Measurements from ENCODE around the gene MUC4. TPM values are rescaled to one million over a fixed set of nuclear protein-coding genes. Genes with fewer than 3 reads are reported as not detected.

Gene MUC4, protein sequence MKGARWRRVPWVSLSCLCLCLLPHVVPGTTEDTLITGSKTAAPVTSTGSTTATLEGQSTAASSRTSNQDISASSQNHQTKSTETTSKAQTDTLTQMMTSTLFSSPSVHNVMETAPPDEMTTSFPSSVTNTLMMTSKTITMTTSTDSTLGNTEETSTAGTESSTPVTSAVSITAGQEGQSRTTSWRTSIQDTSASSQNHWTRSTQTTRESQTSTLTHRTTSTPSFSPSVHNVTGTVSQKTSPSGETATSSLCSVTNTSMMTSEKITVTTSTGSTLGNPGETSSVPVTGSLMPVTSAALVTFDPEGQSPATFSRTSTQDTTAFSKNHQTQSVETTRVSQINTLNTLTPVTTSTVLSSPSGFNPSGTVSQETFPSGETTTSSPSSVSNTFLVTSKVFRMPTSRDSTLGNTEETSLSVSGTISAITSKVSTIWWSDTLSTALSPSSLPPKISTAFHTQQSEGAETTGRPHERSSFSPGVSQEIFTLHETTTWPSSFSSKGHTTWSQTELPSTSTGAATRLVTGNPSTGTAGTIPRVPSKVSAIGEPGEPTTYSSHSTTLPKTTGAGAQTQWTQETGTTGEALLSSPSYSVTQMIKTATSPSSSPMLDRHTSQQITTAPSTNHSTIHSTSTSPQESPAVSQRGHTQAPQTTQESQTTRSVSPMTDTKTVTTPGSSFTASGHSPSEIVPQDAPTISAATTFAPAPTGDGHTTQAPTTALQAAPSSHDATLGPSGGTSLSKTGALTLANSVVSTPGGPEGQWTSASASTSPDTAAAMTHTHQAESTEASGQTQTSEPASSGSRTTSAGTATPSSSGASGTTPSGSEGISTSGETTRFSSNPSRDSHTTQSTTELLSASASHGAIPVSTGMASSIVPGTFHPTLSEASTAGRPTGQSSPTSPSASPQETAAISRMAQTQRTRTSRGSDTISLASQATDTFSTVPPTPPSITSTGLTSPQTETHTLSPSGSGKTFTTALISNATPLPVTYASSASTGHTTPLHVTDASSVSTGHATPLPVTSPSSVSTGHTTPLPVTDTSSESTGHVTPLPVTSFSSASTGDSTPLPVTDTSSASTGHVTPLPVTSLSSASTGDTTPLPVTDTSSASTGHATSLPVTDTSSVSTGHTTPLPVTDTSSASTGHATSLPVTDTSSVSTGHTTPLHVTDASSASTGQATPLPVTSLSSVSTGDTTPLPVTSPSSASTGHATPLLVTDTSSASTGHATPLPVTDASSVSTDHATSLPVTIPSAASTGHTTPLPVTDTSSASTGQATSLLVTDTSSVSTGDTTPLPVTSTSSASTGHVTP (N-terminal part only)
- polyA plus RNA-seq = 4.4 TPM
- long read RNA-seq, donor 1 = 0 reads
- long read RNA-seq, donor 2 = 0 reads
- long read RNA-seq, donor 3 = 0 reads
- long read RNA-seq, donor 4 = 0 reads
- long read RNA-seq, donor 5 = 0 reads
- long read RNA-seq, donor 6 = 0 reads
- long read RNA-seq, donor 7 = 0 reads
- long read RNA-seq, donor 8 = 0 reads
- long read RNA-seq, donor 9 = 0 reads
- long read RNA-seq, donor 10 = 0 reads
- long read RNA-seq, donor 11 = 0 reads

DNA sequence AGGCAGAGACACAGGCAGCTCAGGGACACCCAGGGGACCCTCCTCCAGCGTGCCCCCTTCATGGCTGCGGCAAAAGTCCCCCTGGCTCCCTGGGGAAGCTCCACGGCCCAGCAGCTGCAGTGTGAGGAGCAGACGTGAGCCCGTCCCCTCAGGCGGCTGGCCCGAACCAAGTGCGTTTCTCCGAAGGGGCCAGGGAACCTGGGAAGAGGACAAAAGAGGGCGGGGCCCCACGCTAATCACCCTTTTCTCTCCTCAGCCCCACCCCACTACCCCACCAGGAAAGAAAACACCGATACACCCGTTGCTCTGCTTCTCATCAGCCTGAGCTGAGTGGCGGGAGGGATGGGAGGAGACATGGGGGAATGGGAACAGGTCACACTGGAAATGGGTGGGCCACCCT lies at the start of gene MUC4:
Gene MUC4 (minus strand): TSS at position 174 of the 400 bp plus-strand sequence. CDS start 112 bp downstream, at position 62.
- no CpG with 5 or more reads among the region's 14 CpGs for WGBS (ENCODE audit: insufficient coverage, low lambda C conversion rate)
- Histone ChIP-seq H3K27ac (ENCODE audit: low read length) (no peak within 1 kb of the TSS), H3K36me3 (ENCODE audit: control insufficient read depth, insufficient read depth, low read length) (no peaks in the 10 kb centered on the region), H3K4me1 (ENCODE audit: control insufficient read depth, insufficient read depth, low read length) (no peaks in the 10 kb centered on the region), H3K4me3 (ENCODE audit: low read length) (no peak within 1 kb of the TSS), H3K27me3 (ENCODE audit: control insufficient read depth, insufficient read depth, low read length) (peaks cover 23% of the 10 kb centered on the region), H3K9me3 (ENCODE audit: control insufficient read depth, low read depth, low read length) (peaks cover 2% of the 10 kb centered on the region)
- peak in 1 of 2 donors; percentile 28 for DNase-seq

DNA sequence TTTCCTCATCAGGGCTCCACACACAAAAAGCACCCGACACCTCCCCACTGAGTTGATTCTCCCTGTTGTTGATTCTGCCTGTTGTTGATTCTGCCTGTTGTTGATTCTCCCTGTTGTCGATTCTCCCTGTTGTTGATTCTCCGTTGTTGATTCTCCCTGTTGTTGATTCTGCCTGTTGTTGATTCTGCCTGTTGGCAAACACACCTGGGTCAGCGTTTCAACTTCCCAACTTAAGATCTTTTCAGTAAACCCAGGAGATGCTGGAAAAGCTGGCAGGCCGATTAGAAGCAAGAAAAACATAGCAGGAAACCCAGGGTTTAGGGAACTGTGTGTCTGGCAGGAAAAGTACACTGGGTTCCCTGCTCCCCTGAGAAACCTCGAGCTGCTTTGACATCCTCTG lies 48.7 kb upstream of the MUC4 start:
- DNase-seq = no peak
- no CpG with 5 or more reads among the region's 6 CpGs for WGBS (ENCODE audit: insufficient coverage, low lambda C conversion rate)
- Histone ChIP-seq H3K9me3 (ENCODE audit: control insufficient read depth, low read depth, low read length) (no peaks in the 10 kb centered on the region), H3K36me3 (ENCODE audit: control insufficient read depth, insufficient read depth, low read length) (peaks cover 9% of the 10 kb centered on the region), H3K27me3 (ENCODE audit: control insufficient read depth, insufficient read depth, low read length) (peaks cover 8% of the 10 kb centered on the region), H3K4me3 (ENCODE audit: low read length) (no peak overlapping the region), H3K27ac (ENCODE audit: low read length) (no peak overlapping the region), H3K4me1 (ENCODE audit: control insufficient read depth, insufficient read depth, low read length) (peaks cover 10% of the 10 kb centered on the region)

DNA sequence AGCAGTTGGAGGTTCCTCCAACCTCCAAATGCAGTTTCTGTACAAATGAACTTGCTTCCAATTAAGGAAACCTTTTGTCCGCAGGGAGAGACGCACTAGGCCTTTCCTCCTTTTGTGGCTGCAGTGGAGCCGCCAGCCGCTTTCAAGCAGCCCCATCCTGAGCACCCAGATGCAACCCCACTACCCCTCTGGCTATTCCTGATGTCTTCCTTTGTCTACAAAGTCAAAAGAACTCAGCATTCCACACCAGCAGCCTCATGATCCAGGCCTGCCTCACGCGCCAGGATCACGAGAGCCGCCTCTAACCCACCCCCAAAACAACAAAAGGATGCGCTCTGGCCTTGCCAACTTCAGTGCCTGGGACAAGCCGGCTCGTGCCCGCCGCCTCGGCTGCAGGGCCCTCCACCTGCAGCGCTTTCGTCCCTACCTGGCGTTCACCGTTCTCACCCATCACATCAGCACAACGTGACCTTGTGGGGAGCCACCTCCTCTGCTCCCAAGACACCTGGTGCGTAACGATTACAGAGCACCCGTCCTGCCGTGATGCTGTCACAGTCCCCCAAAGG lies 48.2 kb upstream of the MUC4 start:
- Histone ChIP-seq H3K36me3 (ENCODE audit: control insufficient read depth, insufficient read depth, low read length) (peaks cover 9% of the 10 kb centered on the region), H3K27me3 (ENCODE audit: control insufficient read depth, insufficient read depth, low read length) (peaks cover 8% of the 10 kb centered on the region), H3K4me1 (ENCODE audit: control insufficient read depth, insufficient read depth, low read length) (peaks cover 10% of the 10 kb centered on the region), H3K27ac (ENCODE audit: low read length) (no peak overlapping the region), H3K9me3 (ENCODE audit: control insufficient read depth, low read depth, low read length) (no peaks in the 10 kb centered on the region), H3K4me3 (ENCODE audit: low read length) (no peak overlapping the region)
- no peak for DNase-seq
- no CpG with 5 or more reads among the region's 23 CpGs for WGBS (ENCODE audit: insufficient coverage, low lambda C conversion rate)

DNA sequence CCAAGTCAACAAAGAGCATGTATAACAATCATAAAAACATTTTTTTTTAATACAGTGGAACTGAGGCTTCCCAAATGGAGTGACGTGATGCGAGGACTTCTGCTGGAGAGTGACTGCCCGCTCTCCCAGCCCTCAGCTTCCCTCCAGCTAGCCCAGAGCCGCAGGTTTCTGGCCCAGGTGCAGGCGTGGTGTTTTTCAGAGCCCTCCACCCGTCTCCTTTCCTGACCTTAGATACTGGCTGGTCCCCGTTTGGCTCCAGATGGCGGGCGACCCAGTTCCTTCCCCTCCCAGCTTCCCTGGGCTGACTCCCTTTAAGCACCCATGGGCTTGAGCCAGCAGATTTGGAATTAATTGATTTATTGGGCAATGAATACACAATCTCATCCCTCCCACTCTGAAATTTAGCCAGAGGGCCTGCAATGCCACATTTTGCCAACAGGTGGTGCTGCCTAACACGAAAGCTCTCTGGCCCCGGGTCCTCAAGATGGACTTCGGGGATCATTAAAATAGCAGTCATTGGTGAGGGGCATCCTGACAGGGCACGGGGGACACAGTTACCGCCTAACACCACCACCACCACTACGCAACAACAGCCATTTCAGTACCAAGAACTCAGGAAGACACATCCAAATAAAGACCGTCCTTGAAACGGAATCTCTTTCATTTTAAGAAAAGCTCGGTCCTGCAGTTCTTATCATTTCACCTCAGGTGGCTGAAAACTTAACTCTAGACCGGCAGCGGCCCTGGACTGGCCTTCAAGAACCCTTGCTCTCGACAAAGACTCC lies 47.5 kb upstream of the MUC4 start:
- Histone ChIP-seq H3K4me1 (ENCODE audit: control insufficient read depth, insufficient read depth, low read length) (peaks cover 10% of the 10 kb centered on the region), H3K9me3 (ENCODE audit: control insufficient read depth, low read depth, low read length) (no peaks in the 10 kb centered on the region), H3K36me3 (ENCODE audit: control insufficient read depth, insufficient read depth, low read length) (peaks cover 9% of the 10 kb centered on the region), H3K4me3 (ENCODE audit: low read length) (no peak overlapping the region), H3K27ac (ENCODE audit: low read length) (no peak overlapping the region), H3K27me3 (ENCODE audit: control insufficient read depth, insufficient read depth, low read length) (peaks cover 8% of the 10 kb centered on the region)
- peak; percentile 42 to 50 for DNase-seq
- WGBS (ENCODE audit: insufficient coverage, low lambda C conversion rate) = no CpG with 5 or more reads among the region's 21 CpGs

DNA sequence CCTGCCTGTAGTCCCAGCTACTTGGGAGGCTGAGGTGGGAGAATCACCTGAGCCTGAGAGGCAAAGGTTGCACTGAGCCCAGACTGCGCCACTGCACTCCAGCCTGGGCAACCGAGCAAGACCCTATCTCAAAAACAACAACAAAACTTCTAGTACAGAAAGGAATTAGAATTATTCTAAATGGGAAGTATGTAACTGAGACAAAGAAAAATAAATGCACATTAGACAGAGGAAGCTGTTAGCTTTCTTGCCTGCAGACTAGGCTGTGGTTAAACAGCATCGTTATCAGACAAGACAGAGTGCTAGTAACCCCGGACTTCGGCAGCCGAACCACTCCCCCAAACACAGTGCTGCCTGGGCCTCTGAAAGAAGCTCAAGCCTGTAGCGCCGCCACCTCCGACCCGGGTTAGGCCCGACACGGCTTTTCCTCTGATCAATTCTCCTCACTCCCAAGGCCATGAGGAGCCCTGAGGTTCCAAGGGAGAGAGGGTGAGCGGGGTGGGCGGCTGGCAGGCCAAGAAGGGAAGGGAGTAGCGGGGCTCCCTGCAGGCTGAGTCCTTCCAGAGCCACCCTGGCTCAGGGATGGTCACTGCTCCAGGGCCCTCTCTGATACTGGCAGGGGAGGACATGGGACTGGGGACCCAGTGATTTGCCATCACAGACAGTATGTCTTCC lies 44.8 kb upstream of the MUC4 start:
- no CpG with 5 or more reads among the region's 15 CpGs for WGBS (ENCODE audit: insufficient coverage, low lambda C conversion rate)
- peaks cover 7% of the 10 kb centered on the region for H3K4me1 ChIP-seq (ENCODE audit: control insufficient read depth, insufficient read depth, low read length)
- peaks cover 8% of the 10 kb centered on the region for H3K27me3 ChIP-seq (ENCODE audit: control insufficient read depth, insufficient read depth, low read length)
- H3K9me3 ChIP-seq (ENCODE audit: control insufficient read depth, low read depth, low read length) = no peaks in the 10 kb centered on the region
- no peak overlapping the region for H3K27ac ChIP-seq (ENCODE audit: low read length)
- no peaks in the 10 kb centered on the region for H3K36me3 ChIP-seq (ENCODE audit: control insufficient read depth, insufficient read depth, low read length)
- DNase-seq = peak in 1 of 2 donors; percentile 34
- no peak overlapping the region for H3K4me3 ChIP-seq (ENCODE audit: low read length)

DNA sequence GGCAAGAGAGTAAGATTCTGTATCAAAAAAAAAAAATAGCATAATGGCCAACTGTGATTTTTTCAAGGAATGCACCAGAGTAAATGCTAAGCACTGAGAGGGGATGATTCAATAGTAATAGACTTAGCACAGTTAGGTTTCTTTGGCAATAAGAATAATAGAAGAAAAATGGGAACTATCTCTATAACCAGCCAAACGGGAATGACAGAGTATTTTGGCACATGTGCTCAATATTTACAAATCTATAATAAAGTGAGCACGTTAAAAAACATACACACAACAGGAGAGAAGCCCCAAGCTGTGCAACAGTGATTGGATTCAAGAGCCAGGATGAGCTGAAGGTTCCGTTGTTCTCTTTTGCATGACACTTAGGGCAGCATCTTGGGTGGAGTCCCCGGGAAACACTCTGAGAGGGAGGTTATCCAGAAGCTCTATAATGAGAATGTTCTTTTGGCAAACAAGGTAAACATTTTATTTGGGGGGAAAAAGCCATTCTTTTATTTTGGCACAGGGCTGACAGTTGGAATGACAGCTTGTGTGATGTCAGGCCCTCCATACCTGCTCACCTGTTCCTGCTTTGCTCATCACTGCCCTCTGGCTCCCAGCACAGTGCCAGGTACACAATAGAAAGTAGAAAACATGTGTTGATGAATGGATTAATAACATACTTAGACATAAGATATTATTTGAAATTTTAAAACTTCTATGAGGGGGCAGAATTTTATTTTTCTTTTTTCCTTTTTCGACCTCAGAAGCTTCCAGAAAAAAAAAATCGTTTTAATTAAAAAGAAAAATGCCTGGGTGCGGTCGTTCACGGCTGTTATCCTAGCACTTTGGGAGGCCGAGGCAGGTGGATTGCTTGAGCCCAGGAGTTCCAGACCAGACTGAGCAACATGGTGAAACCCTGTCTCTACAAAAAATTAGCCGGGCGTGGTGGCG lies 44.0 kb upstream of the MUC4 start:
- WGBS (ENCODE audit: insufficient coverage, low lambda C conversion rate) = 88% methylated on average over 3 of the region's 13 CpGs

DNA sequence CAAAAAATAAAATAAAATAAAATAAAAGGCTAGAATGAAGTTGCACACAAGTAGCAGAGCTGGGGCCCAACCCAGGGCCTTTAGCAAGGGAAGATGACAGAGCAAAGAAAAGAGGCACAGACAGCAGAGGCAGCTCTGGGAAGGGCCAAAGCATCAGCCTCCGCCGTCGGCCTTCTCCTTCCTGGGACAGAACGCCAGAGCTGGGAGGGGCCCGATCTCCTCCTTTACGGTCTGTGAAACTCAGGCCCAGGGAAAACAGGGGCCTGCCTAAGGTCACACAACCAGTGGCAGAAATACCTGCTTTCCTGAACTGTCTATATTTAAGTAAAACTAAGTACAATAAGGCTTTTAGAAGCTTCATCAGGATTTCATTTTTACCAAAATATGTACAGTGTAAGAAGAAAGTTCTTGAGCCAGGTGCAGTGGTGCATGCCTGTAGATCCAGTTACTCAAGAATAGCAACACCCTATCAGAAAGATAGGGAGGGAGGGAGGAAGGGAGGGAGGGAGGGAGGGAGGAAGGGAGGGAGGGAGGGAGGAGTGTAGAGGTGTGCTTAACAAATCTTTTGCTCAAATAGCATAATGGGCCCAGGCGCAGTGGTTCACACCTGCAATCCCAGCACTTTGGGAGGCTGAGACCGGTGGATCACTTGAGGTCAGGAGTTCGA lies 43.0 kb upstream of the MUC4 start:
- DNase-seq = no peak
- H3K27me3 ChIP-seq (ENCODE audit: control insufficient read depth, insufficient read depth, low read length) = peaks cover 3% of the 10 kb centered on the region
- H3K36me3 ChIP-seq (ENCODE audit: control insufficient read depth, insufficient read depth, low read length) = no peaks in the 10 kb centered on the region
- no peak overlapping the region for H3K4me3 ChIP-seq (ENCODE audit: low read length)
- WGBS (ENCODE audit: insufficient coverage, low lambda C conversion rate) = no CpG with 5 or more reads among the region's 9 CpGs
- no peak overlapping the region for H3K27ac ChIP-seq (ENCODE audit: low read length)
- H3K4me1 ChIP-seq (ENCODE audit: control insufficient read depth, insufficient read depth, low read length) = peaks cover 7% of the 10 kb centered on the region
- H3K9me3 ChIP-seq (ENCODE audit: control insufficient read depth, low read depth, low read length) = no peaks in the 10 kb centered on the region

More for the DNA sequence above, 44.0 kb upstream of the MUC4 start:
- peaks cover 7% of the 10 kb centered on the region for H3K4me1 ChIP-seq (ENCODE audit: control insufficient read depth, insufficient read depth, low read length)
- peaks cover 8% of the 10 kb centered on the region for H3K27me3 ChIP-seq (ENCODE audit: control insufficient read depth, insufficient read depth, low read length)
- no peak overlapping the region for H3K27ac ChIP-seq (ENCODE audit: low read length)
- no peak overlapping the region for H3K4me3 ChIP-seq (ENCODE audit: low read length)
- no peak for DNase-seq
- no peaks in the 10 kb centered on the region for H3K9me3 ChIP-seq (ENCODE audit: control insufficient read depth, low read depth, low read length)
- H3K36me3 ChIP-seq (ENCODE audit: control insufficient read depth, insufficient read depth, low read length) = no peaks in the 10 kb centered on the region

DNA sequence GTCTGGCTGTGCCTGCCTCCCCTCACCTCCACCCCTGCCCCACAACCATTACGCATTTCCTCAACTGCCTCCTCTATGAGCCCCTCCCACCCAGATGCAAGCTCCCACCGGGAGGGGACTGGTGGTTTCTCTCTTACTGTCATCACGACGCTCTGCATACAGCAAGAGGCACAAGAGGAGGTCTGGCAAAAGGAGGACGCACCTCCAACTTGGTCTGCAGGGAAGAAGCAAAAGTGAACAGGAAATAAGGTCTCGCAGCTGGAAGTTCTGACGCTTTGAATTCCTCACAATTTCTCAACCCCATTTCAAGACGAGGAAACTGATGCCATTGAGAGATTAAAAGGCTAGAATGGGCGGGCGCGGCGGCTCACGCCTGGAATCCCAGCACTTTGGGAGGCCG lies 42.3 kb upstream of the MUC4 start:
- no peaks in the 10 kb centered on the region for H3K27me3 ChIP-seq (ENCODE audit: control insufficient read depth, insufficient read depth, low read length)
- no peak for DNase-seq
- 100% methylated on average over 1 of the region's 14 CpGs for WGBS (ENCODE audit: insufficient coverage, low lambda C conversion rate)
- no peaks in the 10 kb centered on the region for H3K9me3 ChIP-seq (ENCODE audit: control insufficient read depth, low read depth, low read length)
- no peaks in the 10 kb centered on the region for H3K36me3 ChIP-seq (ENCODE audit: control insufficient read depth, insufficient read depth, low read length)
- peaks cover under 1% of the 10 kb centered on the region for H3K4me1 ChIP-seq (ENCODE audit: control insufficient read depth, insufficient read depth, low read length)
- H3K4me3 ChIP-seq (ENCODE audit: low read length) = no peak overlapping the region
- no peak overlapping the region for H3K27ac ChIP-seq (ENCODE audit: low read length)

Measured in large intestine (tissue), 12 donors.